Left ventricle myocardium inferior (tissue), 1 donor: Measurements from ENCODE around the gene DDX23. TPM values are rescaled to one million over a fixed set of nuclear protein-coding genes. Genes with fewer than 3 reads are reported as not detected.

ENCODE experiments used
- DNase-seq: peaks from one replicate; pipeline ENCODE4 v3.0.0-alpha.2; 2020
- H3K27ac ChIP-seq: fragments of 200-600 bp; replicated peaks from 2 replicates; pipeline ENCODE4 v1.8.0; 2021
- H3K27me3 ChIP-seq: fragments of 200-600 bp; 2 replicates; pipeline ENCODE4 v1.8.0; 2021; ENCODE audit warnings: low read depth
- H3K36me3 ChIP-seq: fragments of 200-600 bp; 2 replicates; pipeline ENCODE4 v1.8.0; 2021
- H3K4me1 ChIP-seq: fragments of 200-600 bp; 2 replicates; pipeline ENCODE4 v1.8.0; 2021
- H3K4me3 ChIP-seq: fragments of 200-600 bp; 2 replicates; pipeline ENCODE4 v1.8.0; 2021; ENCODE audit warnings: mild to moderate bottlenecking, moderate library complexity
- H3K9me3 ChIP-seq: fragments of 200-600 bp; replicated peaks from 2 replicates; pipeline ENCODE4 v1.8.0; 2021
- intact Hi-C: fragments of 100-400 bp; cut with micrococcal nuclease; formaldehyde crosslinking; loops from one replicate; pipeline ENCODE4 v1.11.0; 2022
- total RNA-seq: library from RNA; stranded (reverse); fragmentation: NEBNext Ultra II Directional; extraction: Animal tissue kit (Norgen Biotek cat#: 25700); gene quantifications from one replicate; pipeline ENCODE4 v1.2.1, GENCODE V29; 2021
- TF ChIP-seq, protein P1 (sequence below): fragments of 200-600 bp; IDR thresholded peaks from 2 replicates; pipeline ENCODE4 v1.8.0; 2021; ENCODE audit warnings: antibody characterized with exemption, mild to moderate bottlenecking, borderline replicate concordance
- donor health status: DM: no; HTN: yes; CAD: no; lungs with severe emphysema.

The DDX23 gene
- total RNA-seq, 1 donor from 2014 or later, result 36.6 TPM

- intact Hi-C loops, result no loop called here
- Histone ChIP-seq H3K4me1 (peaks cover 51% of the 10 kb centered on the region), H3K27me3 (no peaks in the 10 kb centered on the region), H3K4me3 (peak overlapping the region; percentile 95), H3K36me3 (no peaks in the 10 kb centered on the region), H3K9me3 (no peaks in the 10 kb centered on the region), H3K27ac (peak overlapping the region; percentile 94)
- TF ChIP-seq, protein P1, sequence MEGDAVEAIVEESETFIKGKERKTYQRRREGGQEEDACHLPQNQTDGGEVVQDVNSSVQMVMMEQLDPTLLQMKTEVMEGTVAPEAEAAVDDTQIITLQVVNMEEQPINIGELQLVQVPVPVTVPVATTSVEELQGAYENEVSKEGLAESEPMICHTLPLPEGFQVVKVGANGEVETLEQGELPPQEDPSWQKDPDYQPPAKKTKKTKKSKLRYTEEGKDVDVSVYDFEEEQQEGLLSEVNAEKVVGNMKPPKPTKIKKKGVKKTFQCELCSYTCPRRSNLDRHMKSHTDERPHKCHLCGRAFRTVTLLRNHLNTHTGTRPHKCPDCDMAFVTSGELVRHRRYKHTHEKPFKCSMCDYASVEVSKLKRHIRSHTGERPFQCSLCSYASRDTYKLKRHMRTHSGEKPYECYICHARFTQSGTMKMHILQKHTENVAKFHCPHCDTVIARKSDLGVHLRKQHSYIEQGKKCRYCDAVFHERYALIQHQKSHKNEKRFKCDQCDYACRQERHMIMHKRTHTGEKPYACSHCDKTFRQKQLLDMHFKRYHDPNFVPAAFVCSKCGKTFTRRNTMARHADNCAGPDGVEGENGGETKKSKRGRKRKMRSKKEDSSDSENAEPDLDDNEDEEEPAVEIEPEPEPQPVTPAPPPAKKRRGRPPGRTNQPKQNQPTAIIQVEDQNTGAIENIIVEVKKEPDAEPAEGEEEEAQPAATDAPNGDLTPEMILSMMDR, result no peak
- peak; percentile 77 for DNase-seq
These were observed 36.5 kb downstream of the DDX23 start for GRCh38 chr12:48815126-48816110.

DNA sequence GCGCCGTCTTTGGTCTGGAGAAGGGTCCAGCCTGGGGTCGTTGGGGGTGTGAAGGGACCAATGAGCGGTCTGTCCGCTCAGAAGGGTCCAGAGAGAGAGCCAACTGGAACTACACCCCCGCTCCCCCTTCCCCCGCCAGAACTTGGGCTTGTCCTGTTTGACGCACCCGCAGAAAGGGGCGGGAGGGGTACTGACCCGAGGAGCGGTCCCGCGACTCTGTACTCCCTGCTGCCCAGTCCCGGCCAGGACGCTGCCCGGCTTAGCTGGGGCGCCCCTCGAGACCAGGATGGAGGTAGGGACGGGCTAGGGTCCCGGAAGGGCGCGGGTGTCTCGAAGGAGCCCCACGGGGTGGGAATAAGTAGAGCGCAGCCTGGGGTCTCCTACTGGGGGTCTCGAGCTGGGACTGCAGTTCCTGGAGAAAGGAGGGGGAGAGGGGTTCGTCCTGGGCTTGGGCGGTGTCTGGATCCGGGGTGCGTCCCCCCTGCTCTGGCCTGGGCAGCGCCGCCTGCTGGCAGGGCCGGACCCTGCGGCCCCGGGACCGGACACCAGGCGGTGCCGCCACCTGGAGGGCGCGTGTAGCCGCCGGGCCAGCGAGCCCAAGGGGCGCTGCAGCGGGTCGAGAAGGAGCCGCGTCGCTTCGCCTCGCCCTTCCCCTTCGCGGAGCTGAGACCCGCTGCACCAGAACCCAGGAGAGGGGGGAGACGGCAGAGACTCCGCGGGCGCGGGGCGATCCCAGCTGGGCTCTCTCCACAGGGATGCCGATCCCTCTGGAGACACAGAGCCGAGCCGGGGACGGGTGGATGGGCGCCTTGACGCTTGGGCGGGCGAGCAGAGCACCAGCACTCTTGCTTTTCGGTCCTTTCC lies 37.5 kb downstream of the DDX23 start:
- Histone ChIP-seq H3K4me3 (peak overlapping the region; percentile 95), H3K27me3 (no peaks in the 10 kb centered on the region), H3K36me3 (no peaks in the 10 kb centered on the region), H3K4me1 (peaks cover 51% of the 10 kb centered on the region), H3K9me3 (no peaks in the 10 kb centered on the region), H3K27ac (peak overlapping the region; percentile 94)
- peak; percentile 84 for DNase-seq
- intact Hi-C loops, result no loop called here
- TF ChIP-seq, protein P1, result peak; percentile 100

- peak overlapping the region; percentile 94 for H3K27ac ChIP-seq
These were observed 38.3 kb downstream of the DDX23 start for GRCh38 chr12:48813465-48814261.

DNA sequence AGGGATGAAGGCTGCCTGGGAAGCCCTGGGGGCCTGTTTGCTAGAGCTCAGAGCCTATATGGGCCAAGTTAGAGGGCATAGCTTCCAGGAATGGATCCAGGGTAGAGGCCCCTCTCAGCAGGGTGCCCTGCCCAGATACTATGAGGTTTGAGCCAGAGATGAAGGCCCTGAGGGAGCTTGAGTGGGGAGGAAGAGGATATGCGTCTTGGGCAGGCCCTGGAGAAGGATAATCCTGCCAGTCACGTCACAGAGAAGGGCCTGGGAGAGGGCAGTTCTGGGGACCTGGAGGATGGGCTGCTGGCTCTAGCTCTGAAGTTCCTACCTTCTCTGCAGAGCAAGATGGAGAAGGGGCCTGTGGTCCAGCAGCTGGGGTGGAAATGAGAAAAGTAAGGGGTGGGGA lies 39.6 kb downstream of the DDX23 start:
- Histone ChIP-seq H3K27ac (no peak overlapping the region), H3K9me3 (no peaks in the 10 kb centered on the region), H3K27me3 (no peaks in the 10 kb centered on the region), H3K4me3 (no peak overlapping the region), H3K36me3 (no peaks in the 10 kb centered on the region), H3K4me1 (peaks cover 30% of the 10 kb centered on the region)
- TF ChIP-seq, protein P1, result no peak
- intact Hi-C loops, result no loop called here
- DNase-seq, result no peak

More at GRCh38 chr12:48813465-48814261, 38.3 kb downstream of the DDX23 start:
- DNase-seq, result no peak
- intact Hi-C loops, result no loop called here
- H3K36me3 ChIP-seq, result no peaks in the 10 kb centered on the region
- H3K9me3 ChIP-seq, result no peaks in the 10 kb centered on the region
- peak overlapping the region; percentile 95 for H3K4me3 ChIP-seq
- no peaks in the 10 kb centered on the region for H3K27me3 ChIP-seq
- TF ChIP-seq, protein P1, result no peak
- H3K4me1 ChIP-seq, result peaks cover 42% of the 10 kb centered on the region
